ENCODE data around the gene PCDH9.
"Not testable (repeated sequence)": the region's sequence is repeated elsewhere in the genome, so short reads cannot be mapped to it uniquely, and the experiment has no call there.

PCDH9 gene

GRCh38 chr13:66657165-66657881 lies 572.8 kb downstream of the PCDH9 start:
- DNase-seq (ENCODE audit: low spot score): no peak

DNA sequence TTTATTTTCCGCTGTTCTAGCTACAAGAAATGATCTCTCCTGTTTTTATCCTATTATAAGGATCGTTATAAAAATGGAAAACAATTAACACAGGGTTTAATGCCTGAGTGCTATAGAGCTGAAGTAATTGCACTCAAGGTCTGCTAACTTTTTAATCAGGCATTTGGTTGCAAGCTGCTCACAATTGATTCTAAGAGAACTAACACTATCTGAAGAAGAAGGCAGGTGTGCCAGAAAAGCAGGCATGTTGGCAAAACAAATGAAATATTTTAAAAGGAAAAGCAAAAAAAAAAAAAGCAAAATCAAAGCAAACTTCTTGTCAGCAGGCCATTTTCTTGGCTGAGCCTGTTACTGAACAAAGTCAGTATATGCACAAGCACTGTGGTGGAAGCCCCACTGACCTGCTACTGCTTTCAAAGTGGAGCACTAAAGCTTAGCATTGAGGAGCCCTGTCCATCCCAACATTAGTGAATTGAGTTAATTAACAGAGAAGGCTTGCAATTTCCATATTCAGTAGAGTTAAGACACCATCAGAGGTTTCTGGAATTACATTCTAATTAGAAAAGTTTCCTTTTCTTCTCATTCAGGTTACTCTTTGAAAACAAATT lies 574.2 kb downstream of the PCDH9 start:
- DNase-seq (ENCODE audit: low spot score): no peak

DNA sequence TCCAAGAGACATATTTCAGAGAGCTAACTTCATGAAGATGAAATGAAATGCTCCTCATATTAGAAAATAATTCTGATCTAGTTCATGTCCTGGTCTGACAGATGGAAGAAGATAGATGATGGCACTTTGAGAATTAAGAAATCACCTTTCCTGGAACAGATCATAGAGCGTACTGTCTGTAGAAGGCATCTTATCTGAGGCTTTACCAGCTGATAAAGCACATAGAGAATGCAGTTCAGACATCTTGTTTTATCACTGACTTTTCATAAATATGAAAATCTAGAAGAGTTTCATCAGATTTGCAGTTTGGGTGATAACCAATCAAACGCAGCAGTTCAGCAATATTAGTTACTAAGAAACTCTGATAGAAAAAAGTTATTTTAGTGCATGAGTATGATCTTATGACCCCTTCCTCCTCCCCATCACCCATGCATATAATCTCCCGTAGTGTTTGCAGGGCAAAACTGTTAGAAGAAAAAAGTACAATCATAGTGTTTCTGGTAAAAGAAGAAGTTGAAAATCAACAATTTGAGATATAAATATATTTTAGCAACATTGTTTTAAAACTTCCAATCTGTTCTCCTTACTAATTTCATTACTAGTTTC lies 585.2 kb downstream of the PCDH9 start:
- DNase-seq (ENCODE audit: low spot score): no peak

DNA sequence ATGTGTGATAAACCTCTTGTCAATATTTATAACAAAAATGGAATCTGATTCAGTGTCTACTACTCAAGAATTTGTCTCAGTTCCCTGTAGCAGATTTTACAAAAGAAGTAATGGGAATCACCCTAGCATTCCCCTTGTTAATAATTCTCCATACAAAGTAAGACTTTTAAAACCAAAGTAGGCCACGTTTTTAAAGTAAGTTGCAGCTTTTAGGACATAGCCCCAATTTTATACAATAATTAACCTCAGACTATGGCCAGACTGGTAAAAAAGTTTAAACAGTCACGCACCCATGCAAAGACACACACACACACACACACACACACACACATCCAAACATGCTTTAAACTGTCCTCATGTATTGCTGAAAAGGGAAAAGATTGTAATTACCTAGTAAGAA lies 589.9 kb downstream of the PCDH9 start:
- no peak for DNase-seq (ENCODE audit: low spot score)

DNA sequence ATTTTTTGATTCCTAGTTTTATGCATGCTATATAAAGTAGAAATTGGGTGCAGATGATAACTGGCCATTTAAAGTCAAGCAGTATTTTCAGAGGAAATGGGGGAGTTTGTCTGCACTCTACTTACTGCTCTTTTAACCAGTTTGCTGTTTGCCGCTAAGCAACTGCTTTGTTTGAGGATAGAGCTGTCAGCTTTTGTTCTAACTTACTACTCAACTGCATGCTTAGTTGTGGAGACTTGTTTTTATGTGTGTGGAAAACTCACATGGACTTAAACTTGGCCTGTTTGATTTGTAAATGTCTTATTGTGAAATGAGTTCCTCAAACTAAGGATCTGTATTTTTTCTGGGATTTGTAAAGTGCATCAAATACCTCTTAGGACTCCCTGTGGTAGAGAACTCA lies 591.1 kb downstream of the PCDH9 start:
- no peak for DNase-seq (ENCODE audit: low spot score)

GRCh38 chr13:66635526-66635925 lies 594.6 kb downstream of the PCDH9 start:
- peak; percentile 43 for DNase-seq (ENCODE audit: low spot score)

DNA sequence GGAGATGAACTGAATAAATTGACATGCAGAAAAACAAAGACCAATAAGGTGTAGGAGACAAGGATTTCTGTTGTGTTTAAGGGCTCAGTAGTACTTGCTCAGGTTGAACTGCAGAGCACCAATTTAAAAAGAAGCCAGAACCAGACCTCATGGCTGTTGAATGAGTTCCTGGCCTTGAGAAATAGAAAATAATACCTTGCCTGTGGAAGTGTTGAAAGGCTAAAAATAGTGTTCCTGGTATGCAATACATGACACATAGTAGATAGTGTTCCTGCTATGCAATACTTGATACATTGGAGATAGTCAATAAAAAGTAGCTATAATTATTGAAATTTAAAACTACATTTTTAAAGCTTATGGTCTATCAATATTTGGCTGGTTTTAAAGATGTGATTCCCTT lies 595.8 kb downstream of the PCDH9 start:
- DNase-seq (ENCODE audit: low spot score): no peak

- no peak for DNase-seq (ENCODE audit: low spot score)
Measured at GRCh38 chr13:66627512-66627911, 602.6 kb downstream of the PCDH9 start.

DNA sequence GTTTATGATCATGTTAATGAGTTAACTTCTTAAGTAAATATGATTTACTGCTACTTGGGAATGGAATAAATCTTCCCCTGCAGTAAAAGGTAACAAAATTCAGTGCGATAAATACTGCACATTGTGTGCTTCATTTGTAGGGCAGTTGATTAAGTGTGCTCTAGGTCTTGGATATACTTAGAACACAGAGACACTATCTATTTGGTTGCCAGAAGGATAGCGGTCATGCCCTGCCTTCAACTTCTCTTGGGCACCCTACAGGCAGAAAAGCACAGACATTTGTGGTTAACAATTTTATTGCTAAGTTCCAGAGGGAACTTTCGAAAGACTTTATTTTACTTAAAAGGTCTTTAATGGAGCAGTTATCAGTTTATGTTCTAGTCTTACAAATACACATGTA lies 605.8 kb downstream of the PCDH9 start:
- DNase-seq (ENCODE audit: low spot score): no peak

DNA sequence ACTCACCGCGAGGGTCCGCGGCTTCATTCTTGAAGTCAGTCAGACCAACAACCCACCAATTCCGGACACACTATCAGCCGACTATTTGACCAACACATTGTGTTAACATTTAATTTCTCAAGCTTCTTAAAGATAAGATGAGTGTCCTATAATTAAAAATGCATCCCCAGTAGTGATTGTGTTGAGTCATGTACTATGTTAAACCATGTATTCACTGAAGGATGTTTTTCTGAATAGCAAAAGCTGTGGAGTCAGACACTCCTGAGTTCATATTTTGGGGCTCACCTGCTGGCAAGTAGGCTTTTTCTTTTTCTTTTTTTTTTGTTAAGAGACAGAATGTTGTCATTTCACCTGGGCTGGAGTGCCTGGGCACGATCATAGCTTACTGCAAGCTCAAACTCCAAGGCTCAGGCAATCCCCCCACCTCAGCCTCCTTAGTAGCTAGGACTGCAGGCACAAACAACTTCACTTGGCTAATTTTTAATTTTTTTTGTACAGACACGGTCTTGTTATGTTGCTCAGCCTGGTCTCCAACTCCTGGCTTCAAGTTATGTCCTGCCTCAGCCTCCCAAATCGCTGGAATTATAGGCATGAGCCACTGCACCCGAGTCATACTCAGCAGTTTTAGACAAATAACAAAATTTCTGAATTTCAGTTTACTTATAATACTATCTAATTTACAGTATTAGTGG lies 606.9 kb downstream of the PCDH9 start:
- DNase-seq (ENCODE audit: low spot score): no peak

- not testable (repeated sequence) for DNase-seq (ENCODE audit: low spot score)
Measured at GRCh38 chr13:66621906-66622447, 608.2 kb downstream of the PCDH9 start.

- DNase-seq (ENCODE audit: low spot score): peak; percentile 50
Measured at GRCh38 chr13:66618702-66619101, 611.4 kb downstream of the PCDH9 start.

- no peak for DNase-seq (ENCODE audit: low spot score)
Measured at GRCh38 chr13:66617786-66618185, 612.4 kb downstream of the PCDH9 start.

- DNase-seq (ENCODE audit: low spot score): no peak
Measured at GRCh38 chr13:66612983-66613382, 617.2 kb downstream of the PCDH9 start.

- no peak for DNase-seq (ENCODE audit: low spot score)
Measured at GRCh38 chr13:66586489-66586888, 643.6 kb downstream of the PCDH9 start.

DNA sequence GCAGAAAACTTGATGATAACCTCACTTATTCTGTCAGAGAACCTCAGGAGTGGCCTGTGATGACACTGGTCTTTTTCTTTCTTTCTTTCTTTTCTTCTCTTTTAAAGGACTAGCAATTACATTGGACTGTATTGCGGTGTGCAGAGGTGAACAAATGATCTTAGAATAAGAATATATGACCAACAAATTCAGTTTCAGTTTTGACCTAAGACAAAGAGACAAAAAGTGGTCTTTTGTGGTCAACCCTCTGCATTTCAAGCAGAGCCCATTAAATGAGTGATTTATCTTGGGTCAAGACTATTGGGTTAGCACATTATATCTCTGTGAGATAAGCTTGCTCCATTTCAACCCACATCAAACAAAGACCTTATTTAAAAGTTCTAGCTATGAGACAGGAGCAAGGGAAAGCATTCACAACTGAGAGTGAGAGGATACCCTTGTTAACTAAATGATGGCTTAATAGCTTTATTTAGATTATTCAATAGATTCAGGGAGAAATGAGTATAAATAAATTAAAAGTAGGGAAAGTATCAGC lies 644.4 kb downstream of the PCDH9 start:
- DNase-seq (ENCODE audit: low spot score): peak; percentile 13

DNA sequence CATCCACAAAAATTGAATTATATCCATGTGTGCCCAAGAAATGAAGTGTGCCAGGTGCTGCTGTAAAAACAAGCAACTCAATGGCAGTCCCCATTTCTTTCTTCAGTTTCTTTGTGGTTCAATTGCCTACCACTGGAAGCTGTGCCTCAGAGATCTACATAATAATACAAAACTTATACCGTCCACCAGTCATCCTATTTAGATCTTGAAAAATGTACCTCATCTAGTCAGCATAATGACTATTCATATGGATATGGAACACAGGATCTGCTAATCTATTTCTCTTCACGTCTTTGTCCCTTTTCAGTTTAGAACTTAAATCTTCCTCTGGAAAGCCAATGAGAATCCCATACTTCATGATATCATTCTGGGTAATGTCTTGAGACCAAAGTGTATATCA lies 648.5 kb downstream of the PCDH9 start:
- no peak for DNase-seq (ENCODE audit: low spot score)

GRCh38 chr13:66578305-66578704 lies 651.8 kb downstream of the PCDH9 start:
- DNase-seq (ENCODE audit: low spot score): no peak

DNA sequence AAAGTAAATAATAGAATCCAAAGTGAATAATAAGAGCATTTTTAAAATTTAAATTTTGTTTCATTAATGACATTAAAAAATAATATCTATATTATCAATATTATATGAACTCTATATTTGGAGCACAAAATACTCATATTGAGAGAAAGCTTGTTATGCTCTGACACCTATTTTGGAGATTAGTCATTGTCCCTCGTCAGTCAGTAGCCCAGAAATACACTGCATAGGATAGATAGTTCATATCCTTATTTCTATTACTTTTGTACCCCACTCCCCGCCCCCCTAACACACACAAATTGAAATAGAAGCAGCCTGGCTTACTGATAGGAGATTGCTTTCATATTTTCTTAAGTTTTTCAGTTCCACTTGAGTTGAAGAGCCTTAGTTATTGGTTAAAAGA lies 652.8 kb downstream of the PCDH9 start:
- no peak for DNase-seq (ENCODE audit: low spot score)

DNA sequence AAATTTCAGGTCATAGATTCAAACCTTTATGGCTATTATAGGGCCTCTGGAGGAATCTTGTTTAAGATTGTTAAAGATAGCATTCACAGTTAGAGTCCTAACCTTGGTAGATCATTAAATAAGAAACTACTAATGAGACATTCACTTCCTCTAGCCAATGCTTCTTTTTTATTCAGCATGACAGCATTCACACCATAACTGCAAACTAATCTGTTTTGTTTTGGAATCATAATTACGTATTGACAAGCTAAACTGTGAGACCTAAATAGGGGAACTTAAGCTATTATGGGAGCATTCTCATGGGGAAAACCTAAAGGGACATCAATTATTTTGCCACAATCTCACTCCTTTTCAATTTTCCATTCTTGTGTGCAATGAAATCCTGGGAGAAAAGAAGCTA lies 653.8 kb downstream of the PCDH9 start:
- no peak for DNase-seq (ENCODE audit: low spot score)

GRCh38 chr13:66574606-66575005 lies 655.5 kb downstream of the PCDH9 start:
- DNase-seq (ENCODE audit: low spot score): no peak

DNA sequence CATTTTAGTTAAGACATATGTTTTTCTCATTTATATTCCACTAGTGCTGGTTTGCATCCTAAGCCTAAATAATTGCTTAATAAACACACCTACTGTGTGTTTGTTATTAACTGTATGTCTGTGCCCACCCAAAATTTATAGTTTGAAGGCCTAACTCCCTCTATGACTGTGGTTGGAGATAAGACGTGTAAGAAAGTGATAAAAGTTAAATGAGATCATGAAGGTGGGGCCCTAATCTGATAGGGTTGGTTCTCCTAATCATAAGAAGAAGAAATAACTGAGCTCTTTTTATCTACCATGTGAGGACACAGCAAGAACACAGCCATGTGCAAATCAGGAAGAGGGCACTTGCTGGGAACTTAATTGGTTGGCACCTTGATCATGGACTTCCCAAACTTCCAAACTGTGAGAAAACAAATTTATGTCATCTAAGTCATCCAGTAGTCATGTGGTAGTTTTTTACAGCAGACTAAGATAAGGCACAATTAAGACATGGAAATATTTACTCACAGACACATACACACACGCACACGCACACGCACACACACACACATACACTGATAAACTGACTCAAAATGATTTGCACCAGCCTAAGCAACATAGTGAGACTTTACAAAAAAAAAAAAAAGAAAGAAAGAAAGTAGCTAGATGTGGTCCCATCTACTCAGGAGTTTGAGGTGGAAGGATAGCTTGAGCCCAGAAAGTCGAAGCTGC lies 662.1 kb downstream of the PCDH9 start:
- no peak for DNase-seq (ENCODE audit: low spot score)

Measured in COLO829 (cell line).